OCI-LY3 (cell line): ENCODE data around the gene MACROD2.
A peak's percentile ranks its signal among the peaks of the same experiment; 100 is the strongest.

Source experiments
- H2AFZ ChIP-seq: fragments of 200-600, 300-600 bp; shearing (Covaris generic); 2 replicates; pipeline ENCODE4 v1.6.0; 2014; ENCODE audit warnings: antibody characterized with exemption, low read depth, low read length
- H3K27ac ChIP-seq: fragments of 200-600, 300-600 bp; sonication (generic); 2 replicates; pipeline ENCODE4 v1.5.1; 2014; ENCODE audit warnings: mild to moderate bottlenecking, low read length, moderate library complexity, mixed read lengths
- H3K27me3 ChIP-seq: fragments of 200-600, 300-600 bp; sonication (generic); 2 replicates; pipeline ENCODE4 v1.6.1; 2014; ENCODE audit warnings: low read depth, low read length, mixed read lengths
- H3K36me3 ChIP-seq: fragments of 200-600, 300-600 bp; sonication (generic); replicated peaks from 2 replicates; pipeline ENCODE3; 2014; ENCODE audit warnings: low read depth, low read length, mixed read lengths
- H3K4me1 ChIP-seq: fragments of 300-600, 200-600 bp; sonication (generic); 2 replicates; pipeline ENCODE4 v1.6.1; 2014; ENCODE audit warnings: low read length, mixed read lengths
- H3K4me2 ChIP-seq: fragments of 200-600, 300-600 bp; sonication (generic); 2 replicates; pipeline ENCODE4 v1.6.1; 2014; ENCODE audit warnings: low read length, mixed read lengths
- H3K4me3 ChIP-seq: fragments of 300-600, 200-600 bp; sonication (generic); 2 replicates; pipeline ENCODE4 v1.5.1; 2014; ENCODE audit warnings: antibody characterized with exemption, mild to moderate bottlenecking, low read length, moderate library complexity
- H3K79me2 ChIP-seq: fragments of 300-600, 200-600 bp; shearing (Covaris generic); 2 replicates; pipeline ENCODE4 v1.6.1; 2014; ENCODE audit warnings: mild to moderate bottlenecking, low read length, mixed read lengths
- H3K9ac ChIP-seq: fragments of 300-600, 200-600 bp; shearing (Covaris generic); 2 replicates; pipeline ENCODE4 v1.6.0; 2014; ENCODE audit warnings: mild to moderate bottlenecking, low read length, moderate library complexity
- H3K9me3 ChIP-seq: fragments of 200-600, 300-600 bp; shearing (Covaris generic); 2 replicates; pipeline ENCODE4 v1.6.1; 2014; ENCODE audit warnings: low read length, mixed read lengths; ENCODE audit not compliant: insufficient read depth
- H4K20me1 ChIP-seq: fragments of 200-600, 300-600 bp; sonication (generic); 2 replicates; pipeline ENCODE4 v1.6.1; 2016; ENCODE audit warnings: low read length, mixed read lengths; ENCODE audit not compliant: insufficient read depth
- CTCF ChIP-seq: fragments of 200-600, 300-600 bp; sonication (generic); IDR thresholded peaks from 2 replicates; pipeline ENCODE4 v1.5.1; 2014; ENCODE audit warnings: antibody characterized with exemption, low read length, low read depth
- EZH2phosphoT487 ChIP-seq: fragments of 200-600 bp; shearing (Covaris generic); IDR thresholded peaks from 2 replicates; pipeline ENCODE4 v1.6.1; 2018; ENCODE audit warnings: antibody characterized with exemption, mixed run types, low read depth

The MACROD2 gene

GRCh38 chr20:14284443-14284842 lies 289.1 kb downstream of the MACROD2 start:
- H4K20me1 ChIP-seq = no peaks in the 10 kb centered on the region
- H3K4me2 ChIP-seq = no peak overlapping the region
- H3K27me3 ChIP-seq = no peaks in the 10 kb centered on the region
- no peak for TF ChIP-seq CTCF
- no peak for TF ChIP-seq EZH2phosphoT487
- no peak overlapping the region for H3K27ac ChIP-seq
- no peaks in the 10 kb centered on the region for H3K9me3 ChIP-seq
- no peak overlapping the region for H3K9ac ChIP-seq
- H3K79me2 ChIP-seq = no peaks in the 10 kb centered on the region
- H3K4me3 ChIP-seq = no peak overlapping the region
- H3K4me1 ChIP-seq = peaks cover 8% of the 10 kb centered on the region; the same call in 1 of the 2 replicates
- H2AFZ ChIP-seq = no peak overlapping the region
- no peaks in the 10 kb centered on the region for H3K36me3 ChIP-seq

GRCh38 chr20:14288341-14289330 lies 293.3 kb downstream of the MACROD2 start:
- H3K4me2 ChIP-seq = no peak overlapping the region

GRCh38 chr20:14291502-14291901 lies 296.2 kb downstream of the MACROD2 start:
- H3K9me3 ChIP-seq = no peaks in the 10 kb centered on the region
- no peak overlapping the region for H3K4me2 ChIP-seq
- H3K4me1 ChIP-seq = peaks cover 27% of the 10 kb centered on the region
- no peak overlapping the region for H3K4me3 ChIP-seq
- TF ChIP-seq EZH2phosphoT487 = no peak
- H4K20me1 ChIP-seq = no peaks in the 10 kb centered on the region
- no peak overlapping the region for H3K9ac ChIP-seq
- H3K36me3 ChIP-seq = no peaks in the 10 kb centered on the region
- H3K27ac ChIP-seq = no peak overlapping the region
- no peak overlapping the region for H2AFZ ChIP-seq
- no peaks in the 10 kb centered on the region for H3K79me2 ChIP-seq
- H3K27me3 ChIP-seq = peaks cover 8% of the 10 kb centered on the region; the same call in 1 of the 2 replicates

More at GRCh38 chr20:14288341-14289330, 293.3 kb downstream of the MACROD2 start:
- Histone ChIP-seq H4K20me1 (no peaks in the 10 kb centered on the region), H3K36me3 (no peaks in the 10 kb centered on the region), H3K4me3 (no peak overlapping the region), H3K27me3 (peaks cover 8% of the 10 kb centered on the region; the same call in 1 of the 2 replicates), H3K79me2 (no peaks in the 10 kb centered on the region), H3K4me1 (no peaks in the 10 kb centered on the region), H3K9me3 (no peaks in the 10 kb centered on the region), H2AFZ (no peak overlapping the region), H3K9ac (no peak overlapping the region), H3K27ac (no peak overlapping the region)
- TF ChIP-seq EZH2phosphoT487 (no peak), CTCF (no peak)

- Histone ChIP-seq H3K27ac (peak overlapping the region; percentile 28; the same call in 1 of the 2 replicates), H3K4me3 (no peak overlapping the region), H2AFZ (no peak overlapping the region), H3K4me2 (peak overlapping the region; percentile 54), H4K20me1 (no peaks in the 10 kb centered on the region), H3K9ac (no peak overlapping the region; the same call in 1 of the 2 replicates), H3K36me3 (no peaks in the 10 kb centered on the region), H3K4me1 (peaks cover 42% of the 10 kb centered on the region), H3K27me3 (peaks cover 8% of the 10 kb centered on the region; the same call in 1 of the 2 replicates), H3K79me2 (no peaks in the 10 kb centered on the region), H3K9me3 (no peaks in the 10 kb centered on the region)
- TF ChIP-seq EZH2phosphoT487 (no peak), CTCF (no peak)
These were observed 299.9 kb downstream of the MACROD2 start for GRCh38 chr20:14295238-14295637.
